Keratinocyte (primary cell): ENCODE measurements around the gene BCL2. TPM values are rescaled to one million over a fixed set of nuclear protein-coding genes. Genes with fewer than 3 reads are reported as not detected.

Experiments used
- DNase-seq: peaks from one replicate; pipeline ENCODE4 v3.0.0-alpha.2; 2011; ENCODE audit warnings: low read depth, missing footprints, low spot score
- FAIRE-seq: peaks from 2 replicates; lab custom pipeline; 2011; peaks lifted over from hg19 to GRCh38; lab: Jason Lieb, UNC
- H2AFZ ChIP-seq: 2 replicates; pipeline ENCODE4 v1.6.0; 2012; ENCODE audit warnings: low read length, control low read depth, inconsistent platforms; ENCODE audit not compliant: control insufficient read depth
- H3K27ac ChIP-seq: 2 replicates; pipeline ENCODE4 v1.5.1; 2011; ENCODE audit warnings: low read length; ENCODE audit not compliant: control insufficient read depth, insufficient read depth
- H3K27me3 ChIP-seq: 3 replicates; pipeline ENCODE4 v1.6.0; 2011; ENCODE audit warnings: low read length; ENCODE audit not compliant: control insufficient read depth, insufficient read depth; ENCODE audit errors: extremely low read depth
- H3K36me3 ChIP-seq, 2 experiments: 2 replicates in 1 of 2; 3 replicates in 1 of 2; pipeline ENCODE4 v1.5.1; 2011; ENCODE audit warnings: low read length in 2 of 2, mild to moderate bottlenecking in 1 of 2; ENCODE audit not compliant: control insufficient read depth in 2 of 2, insufficient read depth in 2 of 2; ENCODE audit errors: extremely low read depth in 1 of 2
- H3K4me1 ChIP-seq: 3 replicates; pipeline ENCODE4 v1.5.1; 2011; ENCODE audit warnings: low read length; ENCODE audit not compliant: control insufficient read depth, insufficient read depth; ENCODE audit errors: extremely low read depth
- H3K4me2 ChIP-seq: 3 replicates; pipeline ENCODE4 v1.6.0; 2011; ENCODE audit warnings: low read depth, low read length; ENCODE audit not compliant: control insufficient read depth, insufficient read depth; ENCODE audit errors: extremely low read depth
- H3K4me3 ChIP-seq, 3 experiments: fragments of 200-600 bp in 1 of 3; sonication (generic) in 1 of 3; 2 replicates in 2 of 3; 3 replicates in 1 of 3; pipeline ENCODE4 v1.5.1; 2011 to 2016; ENCODE audit warnings: low read length in 3 of 3, mild to moderate bottlenecking in 3 of 3, control low read depth in 2 of 3, inconsistent platforms in 1 of 3, low read depth in 1 of 3, mixed read lengths in 1 of 3, mixed run types in 1 of 3, moderate library complexity in 1 of 3; ENCODE audit not compliant: control insufficient read depth in 2 of 3, insufficient read depth in 2 of 3; ENCODE audit errors: extremely low read depth in 1 of 3
- H3K79me2 ChIP-seq: 2 replicates; pipeline ENCODE4 v1.6.0; 2012; ENCODE audit warnings: low read length; ENCODE audit not compliant: control insufficient read depth, insufficient read depth
- H3K9ac ChIP-seq: 3 replicates; pipeline ENCODE4 v1.6.0; 2011; ENCODE audit warnings: low read length; ENCODE audit not compliant: control insufficient read depth, insufficient read depth; ENCODE audit errors: extremely low read depth
- H3K9me1 ChIP-seq: 3 replicates; pipeline ENCODE4 v1.6.0; 2011; ENCODE audit warnings: low read length; ENCODE audit not compliant: control insufficient read depth, insufficient read depth; ENCODE audit errors: extremely low read depth
- H3K9me3 ChIP-seq: 2 replicates; pipeline ENCODE4 v1.5.1; 2012; ENCODE audit warnings: low read depth, low read length; ENCODE audit not compliant: control insufficient read depth
- H4K20me1 ChIP-seq: 3 replicates; pipeline ENCODE4 v1.6.0; 2011; ENCODE audit warnings: low read length; ENCODE audit not compliant: control insufficient read depth, insufficient read depth; ENCODE audit errors: extremely low read depth
- CTCF ChIP-seq, 3 experiments: IDR thresholded peaks in 1 of 3; conservative IDR thresholded peaks in 1 of 3; optimal IDR thresholded peaks in 1 of 3; 2 replicates in 2 of 3; 3 replicates in 1 of 3; pipeline versions ENCODE3 to v1.5.1; 2011; ENCODE audit warnings: low read length in 3 of 3, mild to moderate bottlenecking in 3 of 3, moderate library complexity in 2 of 3, control low read depth in 1 of 3, inconsistent platforms in 1 of 3; ENCODE audit not compliant: insufficient read depth in 2 of 3; ENCODE audit errors: extremely low read depth in 1 of 3
- EZH2 ChIP-seq: IDR thresholded peaks from one replicate; pipeline ENCODE4 v1.6.1; 2012; ENCODE audit warnings: inconsistent platforms, mild to moderate bottlenecking, low read length, moderate library complexity
- dilution Hi-C: fragments of 300-500 bp; cut with MboI; formaldehyde crosslinking; loops from one replicate; pipeline ENCODE4 v1.7.0; 2020; ENCODE audit warnings: low sequenced_read_pairs; ENCODE audit not compliant: extremely low pct_ligation_motif_present
- polyA plus RNA-seq, 5 experiments: library from polyadenylated mRNA; depleted of rRNA in 3 of 5; stranded (reverse) in 3 of 5; stranded (forward) in 1 of 5; unstranded in 1 of 5; fragments of >200 nt; gene quantifications; 1 replicate in 1 of 5; 2 replicates in 3 of 5; 3 replicates in 1 of 5; pipeline versions ENCODE4 v1.2.1 to v1.2.3, GENCODE V29; 2011 to 2012; ENCODE audit warnings: missing spikeins in 2 of 5, low read depth in 1 of 5, low replicate concordance in 1 of 5

The BCL2 gene
- polyA plus RNA-seq, 1 donor (not counting 4 experiments of a cell fraction or from before 2014, with no cell fraction given) = 0.30 TPM

- no peak overlapping the region for H3K27ac ChIP-seq
- H3K9me1 ChIP-seq = peaks cover 9% of the 10 kb centered on the region
- no peak overlapping the region for H3K9ac ChIP-seq
- peaks cover 36% of the 10 kb centered on the region for H3K4me1 ChIP-seq
- peaks cover 23 to 27% of the 10 kb centered on the region in 2 experiments for H3K36me3 ChIP-seq
- H3K27me3 ChIP-seq = no peaks in the 10 kb centered on the region
- H3K79me2 ChIP-seq = peaks cover 18% of the 10 kb centered on the region
- H2AFZ ChIP-seq = no peak overlapping the region
- DNase-seq (no peak), FAIRE-seq (no peak)
- H3K9me3 ChIP-seq = no peaks in the 10 kb centered on the region
- H3K4me3 ChIP-seq = no peak overlapping the region
- TF ChIP-seq CTCF (optimal IDR thresholded peaks at IDR 0.05 in 1 of 3, IDR thresholded peaks at IDR 0.05 in 1 of 3, conservative IDR thresholded peaks at IDR 0.05 in 1 of 3; ENCODE audit: extremely low read depth in 1 of 3, insufficient read depth in 2 of 3, low read length in 3 of 3) (no peak), EZH2 (no peak)
- dilution Hi-C loops = no loop called here
- no peaks in the 10 kb centered on the region for H4K20me1 ChIP-seq
- no peak overlapping the region for H3K4me2 ChIP-seq
Observed at GRCh38 chr18:63344263-63344662, 24.7 kb upstream of the BCL2 start.

- FAIRE-seq = peak; percentile 26
Observed at GRCh38 chr18:63342206-63342605, 22.6 kb upstream of the BCL2 start.

More at GRCh38 chr18:63342206-63342605, 22.6 kb upstream of the BCL2 start:
- Histone ChIP-seq H3K9me3 (no peaks in the 10 kb centered on the region), H3K9ac (no peak overlapping the region), H3K9me1 (peaks cover 9% of the 10 kb centered on the region), H3K4me1 (peaks cover 29% of the 10 kb centered on the region), H3K79me2 (peaks cover 18% of the 10 kb centered on the region), H4K20me1 (no peaks in the 10 kb centered on the region), H2AFZ (no peak overlapping the region), H3K4me2 (no peak overlapping the region), H3K27ac (peak overlapping the region; percentile 1), H3K27me3 (no peaks in the 10 kb centered on the region), H3K4me3 (no peak overlapping the region), H3K36me3 (peaks cover 20 to 27% of the 10 kb centered on the region in 2 experiments)
- TF ChIP-seq CTCF (optimal IDR thresholded peaks at IDR 0.05 in 1 of 3, IDR thresholded peaks at IDR 0.05 in 1 of 3, conservative IDR thresholded peaks at IDR 0.05 in 1 of 3; ENCODE audit: extremely low read depth in 1 of 3, insufficient read depth in 2 of 3, low read length in 3 of 3) = peak; percentile 54 to 75 (median 55)
- TF ChIP-seq EZH2 = no peak
- no peak for DNase-seq
- dilution Hi-C loops = no loop called here
